HG03439 (cell line): ENCODE data around the gene SETBP1.

Source experiments
- ATAC-seq: cut with Tn5 transposase; IDR thresholded peaks from one replicate; pipeline ENCODE4 v1.9.1; 2021; ENCODE audit warnings: mild to moderate bottlenecking, moderate library complexity; ENCODE audit not compliant: unreplicated experiment

SETBP1 gene

GRCh38 chr18:44680273-44681075 is at the start of gene SETBP1:
Gene SETBP1, plus strand, starts transcription at chr18:44680888. Its CDS starts 20,459 bp downstream, at chr18:44701347.
- no peak for ATAC-seq

- ATAC-seq, result no peak
Observed at GRCh38 chr18:44632469-44633145, 48.1 kb upstream of the SETBP1 start.

DNA sequence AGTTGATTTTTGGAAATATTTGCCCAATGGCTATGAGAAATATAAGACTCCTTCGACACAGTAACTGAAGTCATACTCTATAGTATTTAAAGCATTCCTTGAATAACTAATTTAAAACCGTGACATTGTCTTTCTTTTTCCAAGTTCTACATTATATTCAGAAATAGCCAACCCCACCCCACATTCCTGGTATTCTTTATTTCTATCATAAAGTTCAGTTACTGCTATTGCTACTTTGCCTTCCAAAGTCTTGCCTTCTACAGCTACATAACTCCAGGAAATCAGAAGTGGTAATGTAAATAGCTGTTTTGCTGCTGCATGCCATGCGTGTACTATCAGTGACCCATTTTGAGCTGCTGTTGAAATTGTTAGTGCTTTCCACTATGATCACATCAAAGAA is 45.1 kb upstream of the SETBP1 start:
- ATAC-seq, result no peak

DNA sequence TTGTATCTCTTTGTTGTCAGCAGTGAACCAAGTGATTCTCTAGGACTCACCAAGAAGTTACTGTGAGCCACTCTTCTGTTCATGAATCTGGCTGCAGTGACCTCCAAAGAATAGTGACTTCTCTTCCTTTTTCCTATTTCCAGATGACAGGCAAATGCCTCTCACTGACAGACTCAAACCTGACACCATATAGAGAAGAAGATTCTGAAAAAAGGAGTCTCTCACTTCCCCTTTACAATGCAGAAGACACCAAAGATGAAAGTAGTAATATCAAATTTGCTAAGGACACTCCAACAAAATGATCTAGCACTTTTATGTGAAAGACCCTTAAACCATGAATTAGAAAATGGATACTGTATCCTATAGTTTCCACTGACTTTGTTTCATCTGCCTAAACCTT is 44.4 kb upstream of the SETBP1 start:
- ATAC-seq, result peak; percentile 54

GRCh38 chr18:44637210-44638033 is 43.3 kb upstream of the SETBP1 start:
- ATAC-seq, result no peak

DNA sequence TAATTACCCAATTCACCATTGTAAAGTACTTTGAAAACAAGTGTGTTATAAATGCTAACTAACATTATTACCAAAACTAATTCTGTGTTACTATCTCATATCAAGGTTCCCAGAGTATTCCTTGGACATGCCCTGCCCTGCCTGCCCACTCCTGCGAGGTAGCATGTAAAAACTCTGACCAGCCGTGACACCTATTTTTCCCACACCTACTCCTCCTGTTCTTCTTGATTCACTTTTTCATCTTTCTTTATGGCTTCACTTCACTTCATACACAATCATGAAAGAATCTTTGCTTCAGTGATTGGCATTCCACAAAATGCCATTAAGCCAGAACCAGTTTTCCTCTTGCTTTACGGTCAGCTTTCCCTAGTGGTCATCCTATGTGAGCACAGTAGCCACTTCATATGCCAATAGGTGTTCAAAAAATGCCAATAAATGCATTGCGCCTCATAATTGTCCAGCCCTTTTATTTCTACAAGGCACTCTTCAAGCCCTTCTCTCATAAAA is 42.6 kb upstream of the SETBP1 start:
- ATAC-seq, result no peak

- no peak for ATAC-seq
Observed at GRCh38 chr18:44638811-44639210, 41.9 kb upstream of the SETBP1 start.

- ATAC-seq, result no peak
Observed at GRCh38 chr18:44643004-44643403, 37.7 kb upstream of the SETBP1 start.

- no peak for ATAC-seq
Observed at GRCh38 chr18:44651478-44651877, 29.2 kb upstream of the SETBP1 start.

GRCh38 chr18:44651918-44652572 is 28.6 kb upstream of the SETBP1 start:
- ATAC-seq, result no peak

- ATAC-seq, result no peak
Observed at GRCh38 chr18:44652722-44653121, 28.0 kb upstream of the SETBP1 start.

DNA sequence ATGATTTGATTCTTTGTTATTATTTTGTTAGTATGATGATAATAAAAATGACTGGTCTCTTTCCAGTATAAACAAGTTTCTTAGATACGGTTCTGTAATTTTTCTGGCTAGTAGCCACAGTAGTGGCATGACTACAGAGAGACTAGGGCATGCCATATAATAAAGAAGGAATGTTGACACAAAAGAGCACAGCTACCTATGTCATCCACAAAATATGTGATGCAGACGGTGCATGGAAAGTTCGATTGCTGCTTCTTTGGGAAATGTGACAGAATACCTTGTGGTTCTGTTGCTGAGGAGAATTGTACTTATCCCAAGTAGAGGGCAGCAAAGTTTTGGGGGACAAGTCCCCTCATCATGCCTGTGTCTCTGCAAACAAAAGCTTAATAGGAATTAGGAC is 26.1 kb upstream of the SETBP1 start:
- no peak for ATAC-seq

DNA sequence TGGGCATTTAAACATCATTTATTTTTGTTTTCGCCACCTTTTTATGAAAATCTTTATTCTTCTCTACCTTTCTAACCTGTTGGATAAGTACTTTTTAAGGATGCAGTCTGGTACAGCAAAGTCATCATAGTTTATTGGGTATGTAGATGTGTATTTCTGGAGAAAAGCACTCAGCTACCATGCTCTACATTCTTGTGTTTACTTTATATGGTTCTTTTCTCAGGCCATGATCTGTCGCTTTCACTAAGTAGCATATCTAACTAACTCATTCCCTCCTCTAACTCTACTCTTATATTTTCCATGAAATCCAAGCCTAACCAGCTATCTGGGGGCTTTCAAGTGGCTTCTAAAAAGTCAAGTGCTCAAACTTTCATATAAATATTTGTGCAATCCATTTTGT is 25.3 kb upstream of the SETBP1 start:
- no peak for ATAC-seq

DNA sequence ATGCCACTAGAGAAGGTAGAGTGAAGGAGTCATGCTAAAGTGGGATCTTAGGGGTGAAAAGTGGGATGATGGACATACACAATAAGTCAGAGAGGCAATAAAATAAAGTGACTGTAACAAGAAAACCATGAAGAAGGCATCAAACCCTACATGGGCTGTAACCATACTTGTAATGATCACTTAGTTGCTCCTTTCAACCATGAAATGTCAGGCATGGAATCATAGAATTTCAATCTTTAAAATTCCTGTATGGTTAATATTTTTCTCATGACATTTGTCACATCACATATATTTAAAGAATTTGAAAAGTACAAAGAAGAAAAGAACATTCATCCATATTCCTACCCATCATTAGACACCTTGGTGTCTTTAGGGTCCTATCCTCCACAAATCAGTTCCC is 20.9 kb upstream of the SETBP1 start:
- ATAC-seq, result no peak

GRCh38 chr18:44668270-44668975 is 12.3 kb upstream of the SETBP1 start:
- no peak for ATAC-seq

DNA sequence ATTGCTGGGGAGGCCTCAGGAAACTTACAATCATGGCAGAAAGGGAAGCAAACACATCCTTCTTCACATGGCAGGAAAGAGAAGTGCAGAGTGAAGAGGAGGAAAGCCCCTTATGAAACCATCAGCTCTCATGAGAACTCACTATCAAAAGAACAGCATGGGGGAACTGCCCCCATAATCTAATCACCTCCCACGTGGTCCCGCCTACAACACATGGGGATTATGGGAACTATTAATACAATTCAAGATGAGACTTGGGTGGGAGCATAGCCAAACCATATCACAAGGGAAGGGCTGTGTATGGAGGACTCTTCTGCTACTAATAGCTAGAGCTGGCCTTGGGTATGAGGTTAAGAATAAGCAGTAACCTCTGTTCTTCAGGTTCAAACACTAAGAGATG is 8.8 kb upstream of the SETBP1 start:
- no peak for ATAC-seq

DNA sequence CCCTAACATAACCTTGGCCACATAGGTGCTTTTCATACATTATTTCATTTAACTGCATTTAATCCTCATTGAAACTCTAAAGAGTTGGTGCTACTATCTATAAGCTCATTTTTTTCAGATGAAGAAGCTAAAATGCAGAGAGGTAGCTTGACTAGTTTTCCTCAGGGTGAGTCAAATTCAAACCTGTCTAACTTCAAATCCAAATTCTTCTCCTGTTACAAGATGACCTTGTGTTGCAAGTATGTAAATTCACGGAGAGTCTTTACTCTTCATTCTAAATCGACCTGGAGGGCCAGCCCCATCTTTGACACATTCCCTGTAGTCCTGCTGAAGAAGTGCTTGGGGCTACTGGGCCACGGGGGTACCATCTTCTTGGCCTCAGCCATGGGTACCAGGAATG is 8.2 kb upstream of the SETBP1 start:
- ATAC-seq, result no peak

DNA sequence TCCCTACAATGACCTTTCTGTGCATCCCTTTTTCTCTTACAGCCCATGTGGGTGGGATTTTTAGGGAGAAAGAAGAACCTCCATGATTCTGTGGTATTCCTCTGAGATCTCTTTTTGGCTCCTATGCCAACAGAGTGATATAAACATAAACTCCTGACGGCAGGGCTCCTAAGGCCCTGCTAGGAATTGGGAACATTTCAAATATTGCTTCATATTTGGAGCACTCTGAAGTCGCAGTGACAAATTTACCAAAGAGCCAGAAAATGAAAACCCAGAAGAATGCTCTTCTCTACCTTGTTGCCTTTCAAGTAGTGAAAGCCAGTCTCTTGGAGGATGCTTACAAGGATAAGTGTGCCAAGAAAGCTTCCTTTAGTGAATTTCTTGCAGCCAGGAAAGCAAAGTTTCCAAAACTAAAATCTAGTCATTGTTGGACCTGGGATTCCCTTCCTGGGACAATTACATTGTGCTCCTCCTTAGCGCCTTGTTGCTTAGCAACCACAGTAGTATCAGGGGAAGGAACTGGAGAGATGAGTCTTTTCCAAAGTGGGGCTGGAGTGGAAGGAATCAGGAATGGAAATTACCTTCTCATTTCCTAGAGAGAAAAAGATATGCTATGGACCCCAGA is 7.3 kb upstream of the SETBP1 start:
- no peak for ATAC-seq

DNA sequence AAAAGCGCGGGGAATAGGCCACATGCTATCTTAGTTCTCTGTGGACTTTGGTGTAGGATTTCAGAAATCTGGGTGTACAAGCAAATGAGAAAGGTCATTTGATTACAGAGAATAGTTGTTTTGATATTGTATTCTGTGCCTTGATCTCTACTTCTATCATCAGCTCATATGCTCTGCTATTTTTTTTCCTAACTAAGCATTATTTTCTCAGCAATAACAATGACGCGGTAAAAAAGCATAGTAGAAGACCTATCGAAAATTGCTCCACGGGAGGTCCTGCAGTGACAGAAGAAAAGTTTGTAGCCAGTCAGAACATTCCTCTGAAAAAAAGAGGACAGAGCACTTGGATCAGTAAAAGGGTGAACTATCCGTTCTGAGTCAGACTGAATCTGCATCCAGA is 2.8 kb upstream of the SETBP1 start:
- ATAC-seq, result no peak

GRCh38 chr18:44678725-44679055 is 2.0 kb upstream of the SETBP1 start:
- ATAC-seq, result no peak
